Tibial nerve (tissue), 4 donors: ENCODE results near the gene SPAG17. TPM values are rescaled to one million over a fixed set of nuclear protein-coding genes. Genes with fewer than 3 reads are reported as not detected.

ENCODE experiments used
- DNase-seq, 2 donors: peaks; one replicate each; pipeline ENCODE4 v3.0.0-alpha.2; 2019; ENCODE audit warnings: low spot score in 2 of 2
- H3K27ac ChIP-seq, 4 donors: fragments of 200-600 bp; sonication (generic) in 3 of 4; one replicate each; pipeline ENCODE4 v1.5.1; 2017 to 2019; ENCODE audit warnings: mild to moderate bottlenecking in 1 of 4
- H3K27me3 ChIP-seq, 2 donors: fragments of 200-600 bp; sonication (generic) in 1 of 2; one replicate each; pipeline versions ENCODE4 v1.5.1 to v1.6.0; 2017 to 2019
- H3K36me3 ChIP-seq, 3 donors: fragments of 200-600 bp; sonication (generic); one replicate each; pipeline ENCODE4 v1.5.1; 2018 to 2019
- H3K4me1 ChIP-seq, 4 donors: fragments of 200-600 bp; sonication (generic) in 3 of 4; one replicate each; pipeline ENCODE4 v1.5.1; 2017 to 2019
- H3K4me3 ChIP-seq, 4 donors: fragments of 200-600 bp; sonication (generic) in 3 of 4; one replicate each; pipeline ENCODE4 v1.5.1; 2017 to 2019; ENCODE audit warnings: mild to moderate bottlenecking in 1 of 4, moderate library complexity in 1 of 4
- H3K9me3 ChIP-seq, 4 donors: fragments of 200-600 bp; sonication (generic) in 3 of 4; one replicate each; pipeline ENCODE4 v1.5.1; 2017 to 2019
- CTCF ChIP-seq, 5 experiments: fragments of 200-600 bp in 3 of 5; fragments of 450-650 bp in 2 of 5; sonication (generic) in 3 of 5; IDR thresholded peaks; one replicate each; pipeline ENCODE4 v1.5.1; 2016 to 2019; ENCODE audit warnings: antibody characterized with exemption in 5 of 5, mild to moderate bottlenecking in 3 of 5, moderate library complexity in 2 of 5
- EP300 ChIP-seq, 2 donors: sonication (generic); formaldehyde crosslinking; IDR thresholded peaks; one replicate each; pipeline ENCODE4 v1.6.1; 2017; ENCODE audit warnings: antibody characterized with exemption in 2 of 2, mild to moderate bottlenecking in 1 of 2
- POLR2A ChIP-seq, 2 donors: fragments of 450-650 bp; IDR thresholded peaks; one replicate each; pipeline ENCODE4 v1.6.1; 2017; ENCODE audit warnings: antibody characterized with exemption in 2 of 2, mild to moderate bottlenecking in 2 of 2, moderate library complexity in 2 of 2
- WGBS, 2 donors: methylation state at CpG; one replicate each; pipeline ENCODE4 v1.1.5; 2018; 5-methylcytosine and 5-hydroxymethylcytosine counted together
- total RNA-seq, 4 donors: library from RNA; depleted of rRNA; stranded (reverse); fragments of >200 nt; gene quantifications; one replicate each; pipeline ENCODE4 v1.1.0, GENCODE V29; 2016

SPAG17 gene
- total RNA-seq, 4 donors from 2014 or later, result under 0.01 to 4.2 (median 1.2) TPM

GRCh38 chr1:117985239-117985638 lies 199.8 kb downstream of the SPAG17 start:
- TF ChIP-seq CTCF (IDR thresholded peaks at IDR 0.05) (no peak), POLR2A (IDR thresholded peaks at IDR 0.05) (no peak), EP300 (IDR thresholded peaks at IDR 0.05) (no peak)
- Histone ChIP-seq H3K9me3 (no peaks in the 10 kb centered on the region), H3K27me3 (no peaks in the 10 kb centered on the region), H3K27ac (no peak overlapping the region), H3K4me1 (no peaks in the 10 kb centered on the region), H3K4me3 (no peak overlapping the region), H3K36me3 (no peaks in the 10 kb centered on the region)
- no peak for DNase-seq
- 82 to 88% methylated on average over 1 of the region's 1 CpG for WGBS, 2 donors

DNA sequence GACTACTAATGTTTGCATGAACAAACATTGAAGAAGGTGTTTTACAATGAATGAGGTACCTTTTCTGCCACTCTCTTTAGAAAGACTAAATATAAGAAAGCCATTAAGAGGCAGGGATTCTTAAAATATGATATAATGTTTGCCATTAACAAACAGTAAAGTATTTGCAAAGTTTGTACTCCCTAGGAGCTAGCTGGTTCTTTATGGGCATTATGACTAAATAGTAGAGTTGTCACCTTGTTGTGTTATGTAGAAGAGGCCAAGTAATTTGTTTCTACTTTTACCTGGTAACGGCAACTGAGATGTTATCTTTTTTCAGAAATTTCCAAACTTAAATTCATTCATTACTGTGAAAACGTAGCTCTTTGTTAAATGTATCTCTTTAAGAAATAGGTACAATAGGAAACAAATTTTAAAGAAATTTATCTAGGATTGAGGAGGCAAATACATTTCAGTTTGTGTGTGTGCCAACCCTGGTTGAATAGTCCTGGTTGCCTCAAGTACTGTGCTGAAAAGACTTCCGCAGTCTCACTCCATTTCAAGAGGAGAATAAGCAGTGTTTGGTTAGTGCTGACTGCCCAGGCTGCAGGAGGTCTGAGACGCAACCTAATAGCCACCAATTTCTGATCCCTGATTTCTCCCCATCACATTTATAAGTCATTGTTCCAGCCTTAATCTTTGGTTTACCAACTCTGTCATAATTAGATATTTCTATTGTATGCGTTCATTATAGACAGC lies 203.4 kb downstream of the SPAG17 start:
- Histone ChIP-seq H3K27ac (no peak overlapping the region), H3K27me3 (no peaks in the 10 kb centered on the region), H3K36me3 (no peaks in the 10 kb centered on the region), H3K4me3 (no peak overlapping the region), H3K4me1 (no peaks in the 10 kb centered on the region), H3K9me3 (no peaks in the 10 kb centered on the region)
- 82 to 94% methylated on average over 5 of the region's 5 CpGs for WGBS, 2 donors
- no peak for TF ChIP-seq POLR2A (IDR thresholded peaks at IDR 0.05)
- TF ChIP-seq EP300 (IDR thresholded peaks at IDR 0.05), result no peak
- TF ChIP-seq CTCF (IDR thresholded peaks at IDR 0.05), result no peak
- DNase-seq, result no peak

GRCh38 chr1:117976381-117976780 lies 208.6 kb downstream of the SPAG17 start:
- no peak for DNase-seq
- WGBS, 2 donors, result 75 to 82% methylated on average over 3 of the region's 3 CpGs
- Histone ChIP-seq H3K27ac (no peak overlapping the region), H3K9me3 (no peaks in the 10 kb centered on the region), H3K4me3 (no peak overlapping the region), H3K27me3 (no peaks in the 10 kb centered on the region), H3K36me3 (no peaks in the 10 kb centered on the region), H3K4me1 (no peaks in the 10 kb centered on the region)
- TF ChIP-seq EP300 (IDR thresholded peaks at IDR 0.05) (no peak), CTCF (IDR thresholded peaks at IDR 0.05) (no peak), POLR2A (IDR thresholded peaks at IDR 0.05) (no peak)

DNA sequence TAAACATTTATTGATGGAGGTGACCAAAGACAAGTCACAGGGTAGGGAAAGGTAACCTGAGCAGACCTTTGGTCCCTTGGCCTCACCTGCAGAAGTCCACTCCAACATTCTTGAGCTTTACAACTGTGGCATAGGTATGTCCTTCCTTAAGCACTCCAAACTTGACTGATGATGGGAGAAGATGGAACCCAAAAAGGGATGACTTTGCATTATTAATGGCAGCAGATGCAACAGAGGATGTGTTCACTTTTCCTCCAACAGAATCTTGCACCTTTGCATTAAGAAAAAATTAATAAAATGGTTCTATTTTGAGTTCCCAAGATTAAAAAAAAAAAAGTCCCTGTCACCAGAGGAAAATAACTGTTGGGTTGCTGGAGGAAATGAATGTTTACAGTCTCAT lies 213.3 kb downstream of the SPAG17 start:
- no peak for TF ChIP-seq EP300 (IDR thresholded peaks at IDR 0.05)
- TF ChIP-seq POLR2A (IDR thresholded peaks at IDR 0.05), result no peak
- no peak for TF ChIP-seq CTCF (IDR thresholded peaks at IDR 0.05)
- Histone ChIP-seq H3K4me1 (peaks cover 0 to 3% (median 0%) of the 10 kb centered on the region in 4 donors), H3K36me3 (no peaks in the 10 kb centered on the region), H3K4me3 (no peak overlapping the region), H3K9me3 (no peaks in the 10 kb centered on the region), H3K27me3 (no peaks in the 10 kb centered on the region), H3K27ac (no peak overlapping the region)
- no peak for DNase-seq

DNA sequence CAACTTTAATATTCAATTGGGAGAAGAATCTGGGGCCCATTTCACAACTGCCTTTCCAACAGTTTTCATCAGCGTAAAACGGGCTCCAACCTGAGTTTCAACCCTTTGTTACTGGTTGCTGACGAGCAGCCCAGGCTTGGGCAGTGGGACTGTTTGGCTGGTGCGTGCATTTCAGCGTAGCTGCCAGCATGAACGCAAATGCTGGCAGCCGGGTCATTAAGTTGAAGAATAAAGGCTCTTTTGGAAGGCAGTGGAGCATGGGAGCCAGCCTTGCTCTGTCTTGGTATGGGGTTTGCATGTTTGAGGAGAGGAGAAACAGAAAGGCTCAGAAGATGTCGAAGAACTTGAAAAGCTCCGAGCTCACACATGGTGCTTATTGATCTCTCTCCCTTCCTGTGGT lies 214.8 kb downstream of the SPAG17 start:
- peaks cover 0 to 3% (median 0%) of the 10 kb centered on the region in 4 donors for H3K4me1 ChIP-seq
- WGBS, 2 donors, result 35 to 38% methylated on average over 9 of the region's 9 CpGs
- no peak overlapping the region for H3K4me3 ChIP-seq
- no peak for DNase-seq
- no peaks in the 10 kb centered on the region for H3K9me3 ChIP-seq
- no peak overlapping the region for H3K27ac ChIP-seq
- no peaks in the 10 kb centered on the region for H3K36me3 ChIP-seq
- no peaks in the 10 kb centered on the region for H3K27me3 ChIP-seq
- TF ChIP-seq CTCF (IDR thresholded peaks at IDR 0.05), result no peak
- TF ChIP-seq EP300 (IDR thresholded peaks at IDR 0.05), result no peak
- TF ChIP-seq POLR2A (IDR thresholded peaks at IDR 0.05), result no peak
